GM23248 (cell line): ENCODE measurements around the gene ADAMTS6. TPM values are rescaled to one million over a fixed set of nuclear protein-coding genes. Genes with fewer than 3 reads are reported as not detected.
A peak's percentile ranks its signal among the peaks of the same experiment; 100 is the strongest.

Source experiments
- DNase-seq: peaks from one replicate; pipeline ENCODE4 v3.0.0-alpha.2; 2015
- H2AFZ ChIP-seq: fragments of 200-600 bp; sonication (generic); 2 replicates; pipeline ENCODE4 v1.6.1; 2016; ENCODE audit warnings: antibody characterized with exemption
- H3F3A ChIP-seq: fragments of 200-600 bp; sonication (generic); 2 replicates; pipeline ENCODE4 v1.6.1; 2016; ENCODE audit warnings: mild to moderate bottlenecking, antibody characterized with exemption, mixed run types; ENCODE audit not compliant: insufficient read depth
- H3K27ac ChIP-seq: fragments of 200-600 bp; sonication (generic); 2 replicates; pipeline ENCODE4 v1.5.1; 2016; ENCODE audit warnings: mild to moderate bottlenecking
- H3K27me3 ChIP-seq: fragments of 200-600 bp; sonication (generic); replicated peaks from 2 replicates; pipeline ENCODE4 v1.6.1; 2016; ENCODE audit warnings: mild to moderate bottlenecking; ENCODE audit not compliant: insufficient read depth
- H3K36me3 ChIP-seq: fragments of 200-600 bp; sonication (generic); 2 replicates; pipeline ENCODE4 v1.6.1; 2016; ENCODE audit warnings: low read depth, mild to moderate bottlenecking
- H3K4me1 ChIP-seq: fragments of 200-600 bp; sonication (generic); 2 replicates; pipeline ENCODE4 v1.6.1; 2016; ENCODE audit warnings: mild to moderate bottlenecking; ENCODE audit not compliant: insufficient read depth
- H3K4me2 ChIP-seq: fragments of 200-600 bp; sonication (generic); one replicate; pipeline ENCODE4 v1.6.1; 2016; ENCODE audit warnings: mild to moderate bottlenecking; ENCODE audit not compliant: unreplicated experiment
- H3K4me3 ChIP-seq: fragments of 200-600 bp; sonication (generic); 2 replicates; pipeline ENCODE4 v1.5.1; 2016; ENCODE audit warnings: mild to moderate bottlenecking
- H3K79me2 ChIP-seq: fragments of 200-600 bp; sonication (generic); 2 replicates; pipeline ENCODE4 v1.6.1; 2016; ENCODE audit warnings: mild to moderate bottlenecking; ENCODE audit not compliant: insufficient read depth
- H3K9ac ChIP-seq: fragments of 200-600 bp; sonication (generic); 2 replicates; pipeline ENCODE4 v1.6.1; 2016; ENCODE audit warnings: mild to moderate bottlenecking
- H3K9me2 ChIP-seq: fragments of 200-600 bp; sonication (generic); 2 replicates; pipeline ENCODE4 v1.6.1; 2016; ENCODE audit warnings: mixed run types, mild to moderate bottlenecking, moderate library complexity; ENCODE audit not compliant: insufficient read depth
- H3K9me3 ChIP-seq: fragments of 200-600 bp; sonication (generic); one replicate; pipeline ENCODE4 v1.6.1; 2017; ENCODE audit warnings: low read depth
- H4K20me1 ChIP-seq: fragments of 200-600 bp; sonication (generic); 2 replicates; pipeline ENCODE4 v1.6.0; 2016; ENCODE audit not compliant: insufficient read depth
- EZH2 ChIP-seq: fragments of 200-600 bp; sonication (generic); IDR thresholded peaks from 2 replicates; pipeline ENCODE4 v1.6.1; 2018; ENCODE audit warnings: antibody characterized with exemption, mild to moderate bottlenecking; ENCODE audit not compliant: insufficient read depth, poor library complexity, severe bottlenecking
- EZH2phosphoT487 ChIP-seq: fragments of 200-600 bp; sonication (generic); IDR thresholded peaks from 2 replicates; pipeline ENCODE4 v1.6.1; 2018; ENCODE audit warnings: antibody characterized with exemption, moderate library complexity, mild to moderate bottlenecking, low read depth; ENCODE audit not compliant: insufficient read depth
- WGBS, 2 experiments: methylation state at CpG; one replicate each; pipeline ENCODE4 v1.1.6; 2015 to 2017; ENCODE audit warnings: low lambda C conversion rate in 2 of 2, low coverage in 1 of 2; ENCODE audit errors: missing lambda C conversion rate in 2 of 2; 5-methylcytosine and 5-hydroxymethylcytosine counted together
- in situ Hi-C: fragments of 300-500 bp; cut with MboI; formaldehyde crosslinking; loops from 2 replicates; pipeline ENCODE4 v1.15.0; 2020
- polyA plus RNA-seq: library from polyadenylated mRNA; unstranded; fragments of >200 nt; fragmentation: Nextera tagmentation; extraction: Ambion mirVana; gene quantifications from 2 replicates; pipeline ENCODE4 v1.2.1, GENCODE V29; 2016
- total RNA-seq: library from RNA; depleted of rRNA; stranded (reverse); fragments of >200 nt; shearing (Covaris generic); gene quantifications from 2 replicates; pipeline ENCODE4 v1.2.3, GENCODE V29; 2014

Gene ADAMTS6
- total and polyA plus RNA-seq, 2 experiments from 2014 or later, result 10.1 to 76.0 TPM

- H3K27me3 ChIP-seq, result no peaks in the 10 kb centered on the region
- in situ Hi-C loops, result no loop called here
- H3K79me2 ChIP-seq, result peaks cover 10% of the 10 kb centered on the region; the same call in 1 of the 2 replicates
- H2AFZ ChIP-seq, result no peak overlapping the region
- H3K4me1 ChIP-seq, result peaks cover 9% of the 10 kb centered on the region
- 68 to 72% methylated on average over 9 of the region's 9 CpGs for WGBS, 2 experiments
- no peaks in the 10 kb centered on the region for H3K9me2 ChIP-seq
- H3K9me3 ChIP-seq, result no peaks in the 10 kb centered on the region
- peaks cover 36% of the 10 kb centered on the region for H3K36me3 ChIP-seq
- H3K9ac ChIP-seq, result peak overlapping the region; percentile 51
- peak; percentile 93 for DNase-seq
- no peak overlapping the region for H3K4me3 ChIP-seq
- no peaks in the 10 kb centered on the region for H4K20me1 ChIP-seq
- no peak for TF ChIP-seq EZH2
- TF ChIP-seq EZH2phosphoT487, result peak; percentile 87; the same call in 1 of the 2 replicates
- peak overlapping the region; percentile 84 for H3K27ac ChIP-seq
- peak overlapping the region; percentile 25 for H3K4me2 ChIP-seq
- H3F3A ChIP-seq, result peaks cover 19% of the 10 kb centered on the region
Observed at GRCh38 chr5:65172486-65173129, 309.1 kb downstream of the ADAMTS6 start.

DNA sequence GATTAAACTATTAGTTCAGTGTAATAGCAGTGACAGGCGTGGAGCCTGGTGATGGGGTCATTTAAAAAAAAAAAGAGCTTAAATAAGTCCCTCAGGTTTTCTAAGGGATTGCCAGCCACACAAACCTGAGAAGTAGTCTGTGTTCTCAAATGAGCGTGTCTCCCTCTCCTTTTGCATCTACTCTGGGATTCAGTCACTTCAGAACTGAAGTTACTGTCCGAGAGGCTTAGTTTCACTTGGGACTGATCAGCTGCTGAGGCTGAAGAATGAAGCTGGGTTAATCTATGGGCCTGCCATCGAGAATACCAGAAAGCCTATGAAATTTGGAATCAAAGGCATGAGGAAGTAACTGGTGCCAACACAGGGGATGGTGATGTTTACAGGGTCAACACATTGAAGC is 310.1 kb downstream of the ADAMTS6 start:
- Histone ChIP-seq H2AFZ (no peak overlapping the region), H3K27ac (peak overlapping the region; percentile 84; the same call in 1 of the 2 replicates), H3K79me2 (peaks cover 10% of the 10 kb centered on the region; the same call in 1 of the 2 replicates), H3K9me3 (no peaks in the 10 kb centered on the region), H3F3A (peaks cover 19% of the 10 kb centered on the region), H3K4me2 (no peak overlapping the region), H3K27me3 (no peaks in the 10 kb centered on the region), H3K4me1 (peaks cover 9% of the 10 kb centered on the region), H4K20me1 (no peaks in the 10 kb centered on the region), H3K36me3 (peaks cover 35% of the 10 kb centered on the region), H3K9ac (no peak overlapping the region), H3K9me2 (no peaks in the 10 kb centered on the region), H3K4me3 (no peak overlapping the region)
- WGBS, 2 experiments, result 60% methylated on average over 4 of the region's 4 CpGs
- no peak for DNase-seq
- TF ChIP-seq EZH2 (no peak), EZH2phosphoT487 (no peak)
- in situ Hi-C loops, result no loop called here

- peak overlapping the region; percentile 46 for H3K27ac ChIP-seq
- no peak overlapping the region for H3K4me3 ChIP-seq
- in situ Hi-C loops, result no loop called here
Observed at GRCh38 chr5:65163698-65164097, 318.0 kb downstream of the ADAMTS6 start.

GRCh38 chr5:65161655-65162054 is 320.1 kb downstream of the ADAMTS6 start:
- peak; percentile 26 for DNase-seq
- in situ Hi-C loops, result no loop called here
- 77 to 83% methylated on average over 1 of the region's 1 CpG for WGBS, 2 experiments

More at GRCh38 chr5:65163698-65164097, 318.0 kb downstream of the ADAMTS6 start:
- H3K4me2 ChIP-seq, result no peak overlapping the region
- WGBS, 2 experiments, result 84% methylated on average over 9 to 10 of the region's 10 CpGs
- H4K20me1 ChIP-seq, result no peaks in the 10 kb centered on the region
- H3K36me3 ChIP-seq, result peaks cover 14% of the 10 kb centered on the region
- peak; percentile 58 for DNase-seq
- H2AFZ ChIP-seq, result no peak overlapping the region
- peaks cover 25% of the 10 kb centered on the region for H3K4me1 ChIP-seq
- no peaks in the 10 kb centered on the region for H3K9me2 ChIP-seq
- H3K79me2 ChIP-seq, result peaks cover 5% of the 10 kb centered on the region; the same call in 1 of the 2 replicates
- no peaks in the 10 kb centered on the region for H3K9me3 ChIP-seq
- TF ChIP-seq EZH2phosphoT487 (no peak), EZH2 (no peak)
- H3K9ac ChIP-seq, result no peak overlapping the region
- no peaks in the 10 kb centered on the region for H3K27me3 ChIP-seq
- H3F3A ChIP-seq, result peaks cover 28% of the 10 kb centered on the region

More at GRCh38 chr5:65161655-65162054, 320.1 kb downstream of the ADAMTS6 start:
- Histone ChIP-seq H4K20me1 (no peaks in the 10 kb centered on the region), H3K9ac (no peak overlapping the region), H3K79me2 (peaks cover 5% of the 10 kb centered on the region; the same call in 1 of the 2 replicates), H3K9me3 (no peaks in the 10 kb centered on the region), H3K4me2 (peak overlapping the region; percentile 35), H3K27me3 (no peaks in the 10 kb centered on the region), H3F3A (peaks cover 28% of the 10 kb centered on the region), H3K4me1 (peaks cover 28% of the 10 kb centered on the region), H2AFZ (no peak overlapping the region), H3K36me3 (peaks cover 18% of the 10 kb centered on the region), H3K4me3 (no peak overlapping the region), H3K27ac (0 out of 2 replicates have a peak overlapping the region, but pooled peaks have one; percentile 46), H3K9me2 (no peaks in the 10 kb centered on the region)
- TF ChIP-seq EZH2phosphoT487 (no peak), EZH2 (no peak)
